ENCODE results near the gene SMG6.

DNA sequence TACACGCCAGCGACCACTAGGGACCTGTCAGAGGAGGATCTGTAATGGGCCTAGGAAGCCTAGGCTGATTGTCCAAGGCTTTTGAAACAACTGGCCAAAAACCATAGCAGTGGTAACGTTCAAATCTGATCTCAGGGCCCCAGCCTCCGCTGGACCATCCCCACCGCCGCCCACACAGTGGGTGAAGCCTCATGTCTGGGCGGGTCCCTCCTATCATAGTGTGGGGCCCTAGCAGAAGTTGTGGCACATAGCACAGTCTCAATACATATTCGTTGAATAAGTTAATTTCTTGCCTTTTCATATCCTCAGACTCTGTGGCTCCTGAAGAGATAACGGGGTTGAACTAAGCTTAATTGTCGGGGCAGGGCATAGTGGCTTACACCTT is 272.8 kb downstream of the SMG6 start:
- TF ChIP-seq, protein P1, sequence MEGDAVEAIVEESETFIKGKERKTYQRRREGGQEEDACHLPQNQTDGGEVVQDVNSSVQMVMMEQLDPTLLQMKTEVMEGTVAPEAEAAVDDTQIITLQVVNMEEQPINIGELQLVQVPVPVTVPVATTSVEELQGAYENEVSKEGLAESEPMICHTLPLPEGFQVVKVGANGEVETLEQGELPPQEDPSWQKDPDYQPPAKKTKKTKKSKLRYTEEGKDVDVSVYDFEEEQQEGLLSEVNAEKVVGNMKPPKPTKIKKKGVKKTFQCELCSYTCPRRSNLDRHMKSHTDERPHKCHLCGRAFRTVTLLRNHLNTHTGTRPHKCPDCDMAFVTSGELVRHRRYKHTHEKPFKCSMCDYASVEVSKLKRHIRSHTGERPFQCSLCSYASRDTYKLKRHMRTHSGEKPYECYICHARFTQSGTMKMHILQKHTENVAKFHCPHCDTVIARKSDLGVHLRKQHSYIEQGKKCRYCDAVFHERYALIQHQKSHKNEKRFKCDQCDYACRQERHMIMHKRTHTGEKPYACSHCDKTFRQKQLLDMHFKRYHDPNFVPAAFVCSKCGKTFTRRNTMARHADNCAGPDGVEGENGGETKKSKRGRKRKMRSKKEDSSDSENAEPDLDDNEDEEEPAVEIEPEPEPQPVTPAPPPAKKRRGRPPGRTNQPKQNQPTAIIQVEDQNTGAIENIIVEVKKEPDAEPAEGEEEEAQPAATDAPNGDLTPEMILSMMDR (IDR thresholded peaks at IDR 0.05; ENCODE audit: poor library complexity) = peak; percentile 53
- TF ChIP-seq EZH2phosphoT487 (IDR thresholded peaks at IDR 0.05; ENCODE audit: low read depth, severe bottlenecking, unreplicated experiment) = no peak

Measured in hepatocyte (in vitro differentiated cells).